Panc1 (cell line): Measurements from ENCODE around the gene SVIL.

Source experiments
- POLR2AphosphoS5 ChIP-seq: IDR thresholded peaks from 2 replicates; pipeline ENCODE4 v1.6.1; 2012; ENCODE audit warnings: mild to moderate bottlenecking, low read depth, low read length, moderate library complexity
- TF ChIP-seq, protein P1 (sequence below): fragments of 450-650 bp; IDR thresholded peaks from 2 replicates; pipeline ENCODE4 v1.5.1; 2017; ENCODE audit warnings: mild to moderate bottlenecking
- TF ChIP-seq, protein P2 (sequence below), 2 experiments: IDR thresholded peaks; 2 replicates each; pipeline ENCODE4 v1.6.1; 2011 to 2012; ENCODE audit warnings: low read depth in 2 of 2, control low read depth in 1 of 2, low read length in 1 of 2, mild to moderate bottlenecking in 1 of 2, moderate library complexity in 1 of 2; ENCODE audit not compliant: insufficient read depth in 1 of 2

DNA sequence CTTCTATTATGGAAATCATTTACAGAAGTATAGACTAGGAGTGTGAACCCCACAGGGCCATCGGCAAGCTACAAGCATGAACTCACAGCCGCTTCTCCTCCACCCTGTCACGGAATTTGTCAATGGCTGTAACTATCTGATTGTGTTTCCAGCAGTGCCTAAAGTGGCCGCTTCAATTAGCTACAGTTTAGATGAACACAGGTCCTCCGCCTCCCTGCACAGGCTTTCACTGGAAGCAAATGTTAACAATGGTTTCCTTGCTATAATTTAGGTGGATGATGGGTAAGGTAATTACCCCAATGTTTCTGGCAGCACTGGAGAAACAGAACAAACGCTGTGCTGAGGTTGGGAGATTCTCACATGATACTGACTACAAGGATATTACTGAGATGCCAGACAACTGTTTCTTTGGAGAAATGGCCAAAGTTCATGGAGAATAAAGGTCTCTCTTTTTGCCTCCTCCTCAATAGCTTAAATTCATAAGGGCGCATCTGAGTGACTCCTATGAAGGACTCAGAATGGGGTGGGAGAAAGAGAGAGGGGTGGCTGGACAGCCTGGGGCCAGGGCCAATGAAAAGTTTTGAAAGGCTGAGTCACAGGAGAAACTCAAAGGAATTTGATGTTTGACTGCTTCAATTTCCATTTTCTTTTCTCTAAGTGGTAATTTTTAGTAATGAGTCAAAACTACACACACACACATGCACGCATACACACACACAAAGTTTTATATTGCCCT lies 78.9 kb downstream of the SVIL start:
- TF ChIP-seq, protein P1, sequence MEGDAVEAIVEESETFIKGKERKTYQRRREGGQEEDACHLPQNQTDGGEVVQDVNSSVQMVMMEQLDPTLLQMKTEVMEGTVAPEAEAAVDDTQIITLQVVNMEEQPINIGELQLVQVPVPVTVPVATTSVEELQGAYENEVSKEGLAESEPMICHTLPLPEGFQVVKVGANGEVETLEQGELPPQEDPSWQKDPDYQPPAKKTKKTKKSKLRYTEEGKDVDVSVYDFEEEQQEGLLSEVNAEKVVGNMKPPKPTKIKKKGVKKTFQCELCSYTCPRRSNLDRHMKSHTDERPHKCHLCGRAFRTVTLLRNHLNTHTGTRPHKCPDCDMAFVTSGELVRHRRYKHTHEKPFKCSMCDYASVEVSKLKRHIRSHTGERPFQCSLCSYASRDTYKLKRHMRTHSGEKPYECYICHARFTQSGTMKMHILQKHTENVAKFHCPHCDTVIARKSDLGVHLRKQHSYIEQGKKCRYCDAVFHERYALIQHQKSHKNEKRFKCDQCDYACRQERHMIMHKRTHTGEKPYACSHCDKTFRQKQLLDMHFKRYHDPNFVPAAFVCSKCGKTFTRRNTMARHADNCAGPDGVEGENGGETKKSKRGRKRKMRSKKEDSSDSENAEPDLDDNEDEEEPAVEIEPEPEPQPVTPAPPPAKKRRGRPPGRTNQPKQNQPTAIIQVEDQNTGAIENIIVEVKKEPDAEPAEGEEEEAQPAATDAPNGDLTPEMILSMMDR, result no peak
- no peak for TF ChIP-seq POLR2AphosphoS5
- TF ChIP-seq, protein P2, sequence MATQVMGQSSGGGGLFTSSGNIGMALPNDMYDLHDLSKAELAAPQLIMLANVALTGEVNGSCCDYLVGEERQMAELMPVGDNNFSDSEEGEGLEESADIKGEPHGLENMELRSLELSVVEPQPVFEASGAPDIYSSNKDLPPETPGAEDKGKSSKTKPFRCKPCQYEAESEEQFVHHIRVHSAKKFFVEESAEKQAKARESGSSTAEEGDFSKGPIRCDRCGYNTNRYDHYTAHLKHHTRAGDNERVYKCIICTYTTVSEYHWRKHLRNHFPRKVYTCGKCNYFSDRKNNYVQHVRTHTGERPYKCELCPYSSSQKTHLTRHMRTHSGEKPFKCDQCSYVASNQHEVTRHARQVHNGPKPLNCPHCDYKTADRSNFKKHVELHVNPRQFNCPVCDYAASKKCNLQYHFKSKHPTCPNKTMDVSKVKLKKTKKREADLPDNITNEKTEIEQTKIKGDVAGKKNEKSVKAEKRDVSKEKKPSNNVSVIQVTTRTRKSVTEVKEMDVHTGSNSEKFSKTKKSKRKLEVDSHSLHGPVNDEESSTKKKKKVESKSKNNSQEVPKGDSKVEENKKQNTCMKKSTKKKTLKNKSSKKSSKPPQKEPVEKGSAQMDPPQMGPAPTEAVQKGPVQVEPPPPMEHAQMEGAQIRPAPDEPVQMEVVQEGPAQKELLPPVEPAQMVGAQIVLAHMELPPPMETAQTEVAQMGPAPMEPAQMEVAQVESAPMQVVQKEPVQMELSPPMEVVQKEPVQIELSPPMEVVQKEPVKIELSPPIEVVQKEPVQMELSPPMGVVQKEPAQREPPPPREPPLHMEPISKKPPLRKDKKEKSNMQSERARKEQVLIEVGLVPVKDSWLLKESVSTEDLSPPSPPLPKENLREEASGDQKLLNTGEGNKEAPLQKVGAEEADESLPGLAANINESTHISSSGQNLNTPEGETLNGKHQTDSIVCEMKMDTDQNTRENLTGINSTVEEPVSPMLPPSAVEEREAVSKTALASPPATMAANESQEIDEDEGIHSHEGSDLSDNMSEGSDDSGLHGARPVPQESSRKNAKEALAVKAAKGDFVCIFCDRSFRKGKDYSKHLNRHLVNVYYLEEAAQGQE (IDR thresholded peaks at IDR 0.05; ENCODE audit: insufficient read depth in 1 of 2, low read depth in 2 of 2, low read length in 1 of 2), result no peak
